Muscle of leg (tissue), 16 donors: ENCODE measurements around the gene OGG1. TPM values are rescaled to one million over a fixed set of nuclear protein-coding genes. Genes with fewer than 3 reads are reported as not detected.
A peak's percentile ranks its signal among the peaks of the same experiment; 100 is the strongest.

Source experiments
- DNase-seq: peaks from one replicate; pipeline ENCODE4 v3.0.0; 2013
- H3K27ac ChIP-seq: one replicate; pipeline ENCODE4 v1.5.1; 2013; ENCODE audit warnings: mild to moderate bottlenecking, low read length, control low read depth
- H3K27me3 ChIP-seq: one replicate; pipeline ENCODE4 v1.6.1; 2013; ENCODE audit warnings: low read length; ENCODE audit not compliant: control insufficient read depth, insufficient read depth
- H3K36me3 ChIP-seq: one replicate; pipeline ENCODE4 v1.6.1; 2013; ENCODE audit warnings: low read length; ENCODE audit not compliant: control insufficient read depth, insufficient read depth
- H3K4me1 ChIP-seq: one replicate; pipeline ENCODE4 v1.6.1; 2013; ENCODE audit warnings: low read length; ENCODE audit not compliant: control insufficient read depth, insufficient read depth
- H3K4me3 ChIP-seq: one replicate; pipeline ENCODE4 v1.5.1; 2013; ENCODE audit warnings: low read length, control low read depth
- H3K9me3 ChIP-seq: replicated peaks from 2 replicates; pipeline ENCODE4 v1.6.1; 2013; ENCODE audit warnings: low read depth, low read length; ENCODE audit not compliant: control insufficient read depth
- WGBS: methylation state at CpG from one replicate; pipeline ENCODE4 v1.1.5; 2013; ENCODE audit warnings: missing lambda C conversion rate; ENCODE audit not compliant: insufficient coverage; 5-methylcytosine and 5-hydroxymethylcytosine counted together
- long read RNA-seq, 11 donors: transcript quantifications; one replicate each; lab custom pipeline, GENCODE V29; 2026
- polyA plus RNA-seq, 8 donors: library from polyadenylated mRNA; unstranded; fragments of 120-200 nt; gene quantifications; one replicate each; pipeline versions ENCODE4 v1.2.1 to v1.2.3, GENCODE V29; 2013; ENCODE audit warnings: inconsistent platforms in 1 of 8, low replicate concordance in 1 of 8; ENCODE audit not compliant: insufficient read length in 8 of 8, insufficient read depth in 1 of 8
- total RNA-seq: library from RNA; stranded (reverse); fragments of 120-200 nt; gene quantifications from one replicate; pipeline ENCODE4 v1.2.4, GENCODE V29; 2013

OGG1 gene
- total RNA-seq, result 21.4 TPM
- 10 to 100 TPM; 24.0 to 38.6 (median 30.0) TPM for polyA plus RNA-seq
- long read RNA-seq, donor 1, full-length matches to known transcripts, result 11 of 11 reads
- long read RNA-seq, donor 1, partial matches to known transcripts, result 0 of 11 reads
- long read RNA-seq, donor 1, other reads (novel, unspliced or antisense), result 0 of 11 reads
- long read RNA-seq, donor 2, full-length matches to known transcripts, result 2 of 2 reads
- long read RNA-seq, donor 2, partial matches to known transcripts, result 0 of 2 reads
- long read RNA-seq, donor 2, other reads (novel, unspliced or antisense), result 0 of 2 reads
- long read RNA-seq, donor 3, full-length matches to known transcripts, result 24 of 24 reads
- long read RNA-seq, donor 3, partial matches to known transcripts, result 0 of 24 reads
- long read RNA-seq, donor 3, other reads (novel, unspliced or antisense), result 0 of 24 reads
- long read RNA-seq, donor 4, full-length matches to known transcripts, result 11 of 11 reads
- long read RNA-seq, donor 4, partial matches to known transcripts, result 0 of 11 reads
- long read RNA-seq, donor 4, other reads (novel, unspliced or antisense), result 0 of 11 reads
- long read RNA-seq, donor 5, full-length matches to known transcripts, result 51 of 56 reads
- long read RNA-seq, donor 5, partial matches to known transcripts, result 5 of 56 reads
- long read RNA-seq, donor 5, other reads (novel, unspliced or antisense), result 0 of 56 reads
- long read RNA-seq, donor 6, full-length matches to known transcripts, result 32 of 40 reads
- long read RNA-seq, donor 6, partial matches to known transcripts, result 8 of 40 reads
- long read RNA-seq, donor 6, other reads (novel, unspliced or antisense), result 0 of 40 reads
- long read RNA-seq, donor 7, full-length matches to known transcripts, result 31 of 62 reads
- long read RNA-seq, donor 7, partial matches to known transcripts, result 7 of 62 reads
- long read RNA-seq, donor 7, other reads (novel, unspliced or antisense), result 24 of 62 reads
- long read RNA-seq, donor 8, full-length matches to known transcripts, result 16 of 16 reads
- long read RNA-seq, donor 8, partial matches to known transcripts, result 0 of 16 reads
- long read RNA-seq, donor 8, other reads (novel, unspliced or antisense), result 0 of 16 reads
- long read RNA-seq, donor 9, full-length matches to known transcripts, result 26 of 26 reads
- long read RNA-seq, donor 9, partial matches to known transcripts, result 0 of 26 reads
- long read RNA-seq, donor 9, other reads (novel, unspliced or antisense), result 0 of 26 reads
- long read RNA-seq, donor 10, full-length matches to known transcripts, result 41 of 41 reads
- long read RNA-seq, donor 10, partial matches to known transcripts, result 0 of 41 reads
- long read RNA-seq, donor 10, other reads (novel, unspliced or antisense), result 0 of 41 reads
- long read RNA-seq, donor 11, full-length matches to known transcripts, result 18 of 70 reads
- long read RNA-seq, donor 11, partial matches to known transcripts, result 52 of 70 reads
- long read RNA-seq, donor 11, other reads (novel, unspliced or antisense), result 0 of 70 reads

GRCh38 chr3:9749645-9750555 lies at the start of gene OGG1:
TSS of gene OGG1 (plus strand) at chr3:9749952. CDS start at chr3:9750287, 335 bp downstream.
- Histone ChIP-seq H3K36me3 (peaks cover 67% of the 10 kb centered on the region), H3K27me3 (no peaks in the 10 kb centered on the region), H3K4me3 (peak within 1 kb of the TSS; percentile 75), H3K9me3 (no peaks in the 10 kb centered on the region), H3K27ac (peak within 1 kb of the TSS; percentile 98), H3K4me1 (peaks cover 23% of the 10 kb centered on the region)
- DNase-seq, result peak; percentile 99
- under 1% methylated on average over 55 of the region's 60 CpGs for WGBS

GRCh38 chr3:9700536-9700935 lies 49.2 kb upstream of the OGG1 start:
- Histone ChIP-seq H3K4me3 (no peak overlapping the region), H3K27me3 (peaks cover 16% of the 10 kb centered on the region), H3K27ac (no peak overlapping the region), H3K4me1 (peaks cover 12% of the 10 kb centered on the region), H3K36me3 (peaks cover 55% of the 10 kb centered on the region), H3K9me3 (no peaks in the 10 kb centered on the region)
- no peak for DNase-seq
- no CpG with 5 or more reads among the region's 2 CpGs for WGBS

- no peak overlapping the region for H3K4me3 ChIP-seq
- H3K27me3 ChIP-seq, result peaks cover 20% of the 10 kb centered on the region
- H3K27ac ChIP-seq, result no peak overlapping the region
- no peak for DNase-seq
- 75% methylated on average over 7 of the region's 7 CpGs for WGBS
- no peaks in the 10 kb centered on the region for H3K9me3 ChIP-seq
- H3K4me1 ChIP-seq, result peaks cover 12% of the 10 kb centered on the region
- H3K36me3 ChIP-seq, result peaks cover 50% of the 10 kb centered on the region
Measured at GRCh38 chr3:9701006-9701405, 48.7 kb upstream of the OGG1 start.

- WGBS, result 97% methylated on average over 10 of the region's 10 CpGs
- Histone ChIP-seq H3K4me1 (peaks cover 12% of the 10 kb centered on the region), H3K27ac (no peak overlapping the region), H3K4me3 (no peak overlapping the region), H3K27me3 (peaks cover 20% of the 10 kb centered on the region), H3K36me3 (peaks cover 46% of the 10 kb centered on the region), H3K9me3 (no peaks in the 10 kb centered on the region)
- no peak for DNase-seq
Measured at GRCh38 chr3:9701711-9702110, 48.0 kb upstream of the OGG1 start.

- Histone ChIP-seq H3K36me3 (peaks cover 30% of the 10 kb centered on the region), H3K4me1 (peaks cover 12% of the 10 kb centered on the region), H3K27ac (no peak overlapping the region), H3K9me3 (no peaks in the 10 kb centered on the region), H3K27me3 (peaks cover 20% of the 10 kb centered on the region), H3K4me3 (no peak overlapping the region)
- 100% methylated on average over 1 of the region's 4 CpGs for WGBS
- no peak for DNase-seq
Measured at GRCh38 chr3:9703240-9703639, 46.5 kb upstream of the OGG1 start.

GRCh38 chr3:9703736-9704346 lies 45.9 kb upstream of the OGG1 start, which contains the start of gene CPNE9:
TSS of gene CPNE9 (plus strand) at chr3:9703833. CDS start at chr3:9703997, 164 bp downstream.
- Histone ChIP-seq H3K27me3 (peaks cover 20% of the 10 kb centered on the region), H3K9me3 (no peaks in the 10 kb centered on the region), H3K4me1 (peaks cover 12% of the 10 kb centered on the region), H3K27ac (no peak within 1 kb of the TSS), H3K36me3 (peaks cover 27% of the 10 kb centered on the region), H3K4me3 (no peak within 1 kb of the TSS)
- DNase-seq, result no peak
- WGBS, result 2% methylated on average over 55 of the region's 56 CpGs

- DNase-seq, result peak; percentile 48
- Histone ChIP-seq H3K36me3 (peaks cover 21% of the 10 kb centered on the region), H3K4me3 (no peak overlapping the region), H3K9me3 (no peaks in the 10 kb centered on the region), H3K27ac (no peak overlapping the region), H3K27me3 (peaks cover 20% of the 10 kb centered on the region), H3K4me1 (peaks cover 12% of the 10 kb centered on the region)
- whole genome bisulfite sequencing, result 0% methylated on average over 53 of the region's 62 CpGs
Measured at GRCh38 chr3:9704347-9705322, 45.1 kb upstream of the OGG1 start.
